Mucosa of rectum (tissue), 2 donors: ENCODE data around the gene IDH3G.

Experiments
- H3K27ac ChIP-seq, 2 donors: one replicate each; pipeline ENCODE4 v1.7.0; 2013; ENCODE audit warnings: inconsistent platforms in 2 of 2, low read depth in 2 of 2, low read length in 2 of 2
- H3K27me3 ChIP-seq, 2 donors: one replicate each; pipeline ENCODE4 v1.7.0; 2013; ENCODE audit warnings: low read length in 2 of 2; ENCODE audit not compliant: control insufficient read depth in 2 of 2, insufficient read depth in 2 of 2
- H3K36me3 ChIP-seq, 2 donors: one replicate each; pipeline ENCODE4 v1.7.0; 2013; ENCODE audit warnings: low read length in 2 of 2; ENCODE audit not compliant: control insufficient read depth in 2 of 2, insufficient read depth in 2 of 2
- H3K4me1 ChIP-seq, 2 donors: one replicate each; pipeline ENCODE4 v1.7.0; 2013; ENCODE audit warnings: low read length in 2 of 2, mild to moderate bottlenecking in 1 of 2; ENCODE audit not compliant: control insufficient read depth in 2 of 2, insufficient read depth in 2 of 2
- H3K4me3 ChIP-seq, 2 donors: one replicate each; pipeline ENCODE4 v1.7.0; 2013; ENCODE audit warnings: low read length in 2 of 2
- H3K9ac ChIP-seq, 2 donors: one replicate each; pipeline ENCODE4 v1.7.0; 2013; ENCODE audit warnings: low read length in 2 of 2, low read depth in 1 of 2, mild to moderate bottlenecking in 1 of 2
- H3K9me3 ChIP-seq, 2 donors: one replicate each; pipeline ENCODE4 v1.7.0; 2013; ENCODE audit warnings: low read length in 2 of 2; ENCODE audit not compliant: control insufficient read depth in 2 of 2
- donor health status: healthy.
- donor health status: Normal muscosa, but diverticular disease.

Gene IDH3G

DNA sequence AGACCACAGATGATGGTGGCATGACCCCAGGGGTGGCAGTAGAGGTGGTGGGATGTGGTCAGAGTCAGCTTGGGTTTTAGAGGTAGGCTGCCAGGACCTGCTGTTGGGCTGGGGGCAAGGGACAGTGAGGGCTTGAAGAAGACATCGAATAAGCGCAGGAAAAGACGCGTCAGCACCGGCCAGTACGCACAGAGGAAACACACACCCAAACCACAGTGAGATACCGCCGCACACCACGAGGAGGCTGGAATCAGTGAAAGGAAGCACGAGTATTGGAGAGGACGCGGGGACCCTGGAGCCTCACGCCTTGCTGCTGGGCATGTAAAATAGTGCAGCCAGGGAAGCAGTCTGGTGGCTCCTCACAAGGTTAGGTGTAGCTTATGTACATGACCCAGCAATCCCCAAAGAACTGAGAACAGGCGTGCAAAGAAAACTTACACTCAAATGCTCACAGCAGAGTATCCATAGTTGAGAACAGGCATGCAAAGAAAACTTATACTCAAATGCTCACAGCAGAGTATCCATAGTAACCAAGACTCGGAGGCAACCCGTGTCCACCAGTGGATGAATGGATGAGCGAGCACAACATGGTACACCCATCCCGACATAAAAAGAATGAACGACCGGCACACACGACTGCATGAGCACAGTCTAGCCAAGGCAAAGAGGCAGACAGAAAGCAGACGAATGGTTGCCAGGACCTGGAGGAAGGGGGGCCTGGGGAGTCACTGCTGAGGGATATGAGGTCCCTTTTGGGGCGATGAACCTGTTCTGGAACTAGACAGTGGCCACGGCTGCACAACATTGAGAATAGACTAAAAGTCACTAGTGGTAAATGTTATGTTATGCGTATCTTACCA, 22.9 kb upstream of the IDH3G start:
- Histone ChIP-seq H3K4me3 (no peak overlapping the region), H3K9ac (no peak overlapping the region), H3K36me3 (no peaks in the 10 kb centered on the region), H3K27me3 (peaks cover 19 to 27% of the 10 kb centered on the region in 2 donors), H3K9me3 (no peaks in the 10 kb centered on the region), H3K27ac (no peak overlapping the region), H3K4me1 (peaks cover 0 to 6% of the 10 kb centered on the region in 2 donors)

DNA sequence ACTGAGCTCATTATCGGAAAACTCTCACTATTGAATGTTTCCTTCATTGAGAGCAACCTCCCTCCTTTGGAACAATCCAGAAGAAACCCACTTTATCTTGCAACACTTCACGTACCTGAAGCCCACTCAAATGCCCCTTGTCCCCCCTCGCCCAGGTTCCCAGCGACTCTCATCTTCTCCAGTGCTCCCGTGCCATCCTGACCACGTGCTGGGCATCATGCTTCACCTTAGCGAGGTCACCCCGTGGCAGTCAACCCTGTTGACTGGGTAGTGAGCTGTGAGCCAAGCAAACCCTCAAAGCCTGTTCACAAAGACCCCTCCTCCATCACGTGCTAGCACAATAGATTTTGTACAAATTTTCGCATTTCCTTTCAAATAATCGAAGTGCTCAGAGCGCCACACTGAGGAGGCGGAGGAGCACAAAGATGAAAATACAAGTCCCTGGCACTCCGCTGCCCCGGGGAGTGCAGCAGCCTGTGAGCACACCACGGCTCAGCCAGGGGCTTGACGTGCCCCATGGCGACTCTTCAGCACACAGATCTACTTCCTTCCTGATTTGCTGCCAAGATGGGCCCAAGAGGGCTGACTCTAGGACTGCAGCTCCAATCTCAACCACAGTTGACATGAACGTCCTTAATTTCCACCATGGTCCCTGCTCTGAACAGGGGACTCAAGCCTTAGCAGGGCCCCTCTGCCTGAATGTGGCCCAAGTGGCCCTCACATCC, 20.6 kb upstream of the IDH3G start:
- Histone ChIP-seq H3K9ac (no peak overlapping the region), H3K36me3 (no peaks in the 10 kb centered on the region), H3K4me3 (no peak overlapping the region), H3K4me1 (peaks cover 0 to 6% of the 10 kb centered on the region in 2 donors), H3K27ac (no peak overlapping the region), H3K9me3 (no peaks in the 10 kb centered on the region), H3K27me3 (peaks cover 17 to 19% of the 10 kb centered on the region in 2 donors)

GRCh38 chrX:153813161-153813560, 19.0 kb upstream of the IDH3G start:
- Histone ChIP-seq H3K9ac (no peak overlapping the region), H3K9me3 (no peaks in the 10 kb centered on the region), H3K27me3 (peaks cover 13 to 17% of the 10 kb centered on the region in 2 donors), H3K4me1 (no peaks in the 10 kb centered on the region), H3K36me3 (no peaks in the 10 kb centered on the region), H3K4me3 (no peak overlapping the region), H3K27ac (no peak overlapping the region)

DNA sequence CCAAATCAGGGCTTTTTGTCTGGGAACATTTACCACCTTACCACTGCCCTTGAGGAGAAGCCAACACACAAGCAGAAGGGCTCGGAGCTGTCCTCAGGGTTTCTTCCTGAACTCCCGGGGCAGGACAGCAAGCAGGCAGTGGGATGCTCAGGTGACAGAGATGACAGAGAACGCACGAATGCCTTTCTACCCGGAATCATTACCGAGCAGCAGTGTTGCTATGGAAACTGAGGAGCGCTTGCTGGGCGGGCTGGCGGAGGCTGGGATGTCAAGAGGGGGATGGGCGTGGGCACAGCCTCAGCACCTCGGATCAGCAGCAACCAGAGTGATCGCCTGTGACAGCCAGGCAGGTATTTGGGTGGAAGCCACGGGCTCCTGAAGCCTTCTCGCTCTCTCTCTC, 18.0 kb upstream of the IDH3G start:
- H3K27me3 ChIP-seq = peaks cover 10 to 15% of the 10 kb centered on the region in 2 donors
- no peak overlapping the region for H3K27ac ChIP-seq
- H3K4me3 ChIP-seq = no peak overlapping the region
- no peak overlapping the region for H3K9ac ChIP-seq
- H3K9me3 ChIP-seq = no peaks in the 10 kb centered on the region
- no peaks in the 10 kb centered on the region for H3K36me3 ChIP-seq
- no peaks in the 10 kb centered on the region for H3K4me1 ChIP-seq

DNA sequence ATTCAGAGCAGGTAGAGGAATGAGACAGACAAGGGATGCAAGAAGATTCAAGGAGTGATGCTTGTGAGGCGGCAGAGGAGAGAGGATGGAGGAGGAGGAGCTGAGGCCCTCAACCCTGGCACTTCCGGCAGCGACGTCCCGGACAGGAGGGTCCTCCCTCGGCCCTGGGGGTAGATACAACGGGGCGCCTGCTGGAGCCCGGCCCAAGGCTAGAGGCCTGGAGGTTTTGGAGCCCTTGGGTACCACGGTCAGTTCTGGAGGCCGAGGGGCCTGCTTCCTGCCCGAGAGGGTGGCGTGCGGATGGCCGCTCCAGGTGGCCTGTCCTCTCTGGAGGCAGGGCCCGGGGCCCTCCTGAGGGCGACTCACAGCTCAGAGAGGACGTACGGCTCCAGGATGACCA, 13.8 kb upstream of the IDH3G start:
- Histone ChIP-seq H3K9me3 (no peaks in the 10 kb centered on the region), H3K27ac (no peak overlapping the region), H3K36me3 (no peaks in the 10 kb centered on the region), H3K4me1 (no peaks in the 10 kb centered on the region), H3K27me3 (peaks cover 7 to 8% of the 10 kb centered on the region in 2 donors), H3K4me3 (no peak overlapping the region), H3K9ac (no peak overlapping the region)

DNA sequence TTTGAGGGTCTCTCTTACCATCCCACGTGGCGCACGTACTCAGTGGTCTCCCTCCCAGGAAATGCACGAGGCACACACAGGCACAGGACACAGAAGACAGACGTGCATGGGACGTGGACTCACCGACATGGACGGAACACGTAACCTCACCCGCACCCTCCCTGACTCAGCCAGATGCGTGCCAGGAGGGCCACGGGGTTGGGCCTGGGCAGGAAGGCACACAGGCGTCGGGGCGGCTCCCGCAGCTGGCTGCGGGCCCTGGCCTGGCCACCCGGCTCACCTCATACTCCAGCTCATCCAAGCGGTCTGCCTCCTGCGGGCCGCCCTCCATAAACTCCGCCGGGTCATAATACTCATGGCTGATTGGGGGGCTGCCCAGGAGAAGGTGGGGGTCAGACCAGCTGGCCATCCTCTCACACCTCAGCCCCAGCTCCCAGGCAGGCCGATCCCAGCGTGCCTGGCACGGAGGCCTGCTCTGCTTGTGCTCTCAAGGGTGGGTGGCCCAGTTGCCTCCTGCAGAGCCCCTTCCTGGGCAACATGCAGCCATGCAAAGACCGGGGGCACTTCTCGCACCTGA, 12.9 kb upstream of the IDH3G start:
- H3K9ac ChIP-seq = no peak overlapping the region
- H3K36me3 ChIP-seq = no peaks in the 10 kb centered on the region
- H3K9me3 ChIP-seq = no peaks in the 10 kb centered on the region
- H3K27me3 ChIP-seq = peaks cover under 1 to 4% of the 10 kb centered on the region in 2 donors
- no peak overlapping the region for H3K4me3 ChIP-seq
- no peak overlapping the region for H3K27ac ChIP-seq
- no peaks in the 10 kb centered on the region for H3K4me1 ChIP-seq

DNA sequence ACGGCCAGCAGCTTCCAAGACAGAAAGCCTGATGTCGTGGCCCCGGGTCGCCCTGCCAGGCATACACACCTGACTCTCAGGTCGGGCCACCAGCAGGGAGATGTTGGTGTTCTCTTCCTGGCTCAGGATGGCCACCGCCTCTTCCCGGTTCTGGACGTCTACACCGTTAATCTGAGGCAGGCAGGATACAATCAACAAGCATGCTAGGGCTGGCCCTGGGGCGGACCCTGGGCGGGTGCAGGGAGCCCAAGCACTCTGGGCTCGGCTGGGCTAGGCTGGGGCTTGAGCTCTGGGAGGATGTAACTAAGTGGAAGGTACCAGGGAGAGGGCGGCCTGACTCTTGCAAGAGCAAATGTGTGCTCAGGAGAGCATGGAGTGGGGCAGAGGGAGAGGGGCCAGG, 11.3 kb upstream of the IDH3G start:
- Histone ChIP-seq H3K27ac (no peak overlapping the region), H3K9ac (no peak overlapping the region), H3K27me3 (peaks cover 0 to 6% of the 10 kb centered on the region in 2 donors), H3K4me1 (no peaks in the 10 kb centered on the region), H3K36me3 (no peaks in the 10 kb centered on the region), H3K9me3 (no peaks in the 10 kb centered on the region), H3K4me3 (no peak overlapping the region)

GRCh38 chrX:153804621-153805020, 10.4 kb upstream of the IDH3G start:
- peaks cover 0 to 2% of the 10 kb centered on the region in 2 donors for H3K27me3 ChIP-seq
- H3K36me3 ChIP-seq = no peaks in the 10 kb centered on the region
- H3K4me3 ChIP-seq = no peak overlapping the region
- H3K9me3 ChIP-seq = no peaks in the 10 kb centered on the region
- no peak overlapping the region for H3K9ac ChIP-seq
- H3K27ac ChIP-seq = no peak overlapping the region
- no peaks in the 10 kb centered on the region for H3K4me1 ChIP-seq

DNA sequence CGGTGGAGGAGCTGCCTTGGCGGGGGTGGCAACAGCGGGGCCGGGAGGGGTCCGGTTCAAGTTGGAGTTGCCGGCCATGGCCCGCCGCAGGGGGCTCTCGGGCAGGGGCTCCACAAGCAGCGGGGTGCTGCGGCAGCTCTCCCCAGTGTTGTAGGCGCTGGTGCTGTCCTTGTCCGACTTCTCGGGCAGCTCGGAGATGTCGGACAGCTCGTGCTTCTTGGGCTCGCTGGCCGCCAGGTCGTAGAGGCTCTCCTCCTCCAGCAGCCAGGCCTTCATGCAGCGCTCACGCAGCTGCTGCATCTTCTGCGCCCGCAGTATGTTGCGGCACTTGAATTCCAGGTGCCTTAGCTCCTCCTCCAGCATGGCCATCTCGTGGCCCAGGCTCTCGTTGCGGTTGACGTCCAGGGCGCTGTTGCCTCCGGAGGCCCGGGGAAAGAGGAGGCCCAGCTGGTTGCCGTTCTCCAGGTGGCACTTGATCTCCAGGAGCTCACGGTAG, 10.0 kb upstream of the IDH3G start:
- Histone ChIP-seq H3K9me3 (no peaks in the 10 kb centered on the region), H3K4me3 (no peak overlapping the region), H3K27ac (no peak overlapping the region), H3K9ac (no peak overlapping the region), H3K36me3 (peaks cover 0 to 3% of the 10 kb centered on the region in 2 donors), H3K4me1 (no peaks in the 10 kb centered on the region), H3K27me3 (peaks cover 0 to 2% of the 10 kb centered on the region in 2 donors)
